Heart right ventricle (tissue), 16 donors: Measurements from ENCODE around the gene PPP1R3F. TPM values are rescaled to one million over a fixed set of nuclear protein-coding genes. Genes with fewer than 3 reads are reported as not detected.
A peak's percentile ranks its signal among the peaks of the same experiment; 100 is the strongest.

Experiments used
- ATAC-seq, 8 donors: fragments of 200-7000 bp; cut with Tn5 transposase; one replicate each; pipeline ENCODE4 v1.9.1; 2020; ENCODE audit warnings: mild to moderate bottlenecking in 8 of 8, moderate library complexity in 8 of 8, moderate number of reproducible peaks in 1 of 8
- DNase-seq, 2 donors: peaks; one replicate each; pipeline ENCODE4 v3.0.0-alpha.2; 2020
- H3K27ac ChIP-seq, 10 donors: fragments of 200-600 bp; sonication (generic) in 2 of 10; one replicate each; pipeline versions ENCODE4 v1.5.0 to v1.8.0; 2020 to 2022; ENCODE audit warnings: mild to moderate bottlenecking in 3 of 10
- H3K27me3 ChIP-seq, 7 donors: fragments of 200-600 bp; one replicate each; pipeline ENCODE4 v1.8.0; 2021 to 2022; ENCODE audit warnings: mild to moderate bottlenecking in 2 of 7
- H3K36me3 ChIP-seq, 9 donors: fragments of 200-600 bp; sonication (generic) in 1 of 9; one replicate each; pipeline versions ENCODE4 v1.5.0 to v1.8.0; 2020 to 2022; ENCODE audit warnings: mild to moderate bottlenecking in 2 of 9
- H3K4me1 ChIP-seq, 9 donors: fragments of 200-600 bp; sonication (generic) in 1 of 9; one replicate each; pipeline versions ENCODE4 v1.5.0 to v1.8.0; 2020 to 2022; ENCODE audit warnings: mild to moderate bottlenecking in 4 of 9
- H3K4me3 ChIP-seq, 10 donors: fragments of 200-600 bp; sonication (generic) in 2 of 10; one replicate each; pipeline versions ENCODE4 v1.5.0 to v1.8.0; 2020 to 2022; ENCODE audit warnings: mild to moderate bottlenecking in 7 of 10, moderate library complexity in 2 of 10
- H3K9me3 ChIP-seq, 11 donors: fragments of 200-600 bp in 10 of 11; sonication (generic) in 2 of 11; one replicate each; pipeline versions ENCODE4 v1.5.0 to v1.8.0; 2013 to 2022; ENCODE audit warnings: mild to moderate bottlenecking in 2 of 11, control low read depth in 1 of 11, moderate library complexity in 1 of 11
- CTCF ChIP-seq, 9 donors: fragments of 200-600 bp; sonication (generic) in 2 of 9; IDR thresholded peaks; one replicate each; pipeline versions ENCODE4 v1.5.0 to v1.8.0; 2021 to 2022; ENCODE audit warnings: antibody characterized with exemption in 9 of 9, mild to moderate bottlenecking in 5 of 9, moderate library complexity in 1 of 9
- WGBS, 2 donors: extraction: QIAGEN DNeasy Blood & Tissue Kit; methylation state at CpG; one replicate each; pipeline ENCODE4 v1.1.7; 2013; ENCODE audit warnings: inconsistent platforms in 1 of 2; 5-methylcytosine and 5-hydroxymethylcytosine counted together
- intact Hi-C, 10 donors: fragments of 100-400 bp; cut with DNase I; formaldehyde crosslinking; loops; one replicate each; pipeline versions ENCODE4 v1.11.1 to v1.14.2; 2022
- polyA plus RNA-seq, 2 donors: library from polyadenylated mRNA; stranded (reverse); fragments of 200-250 nt; gene quantifications; one replicate each; pipeline ENCODE4 v1.2.3, GENCODE V29; 2013
- total RNA-seq, 10 donors: library from RNA; stranded (reverse); fragmentation: NEBNext Ultra II Directional in 3 of 10; extraction: Animal tissue kit (Norgen Biotek cat#: 25700) in 3 of 10; gene quantifications; one replicate each; pipeline versions ENCODE4 v1.2.1 to v1.2.4, GENCODE V29; 2021 to 2023
- donor health status: Arrhythmogenic right ventricular cardiomyopathy.
- donor health status: ischemic (EF 13 %, LVEDD 7.1; RV severe dilation, severe dysfunction).
- donor health status: healthy with polysubstance abuse.
- donor health status: DM: no; HTN: yes; CAD: no.
- donor health status: DM: no; HTN: no; CAD: no.
- donor health status: ischemic (EF 25% LVEDD 6.9; RV normal size, moderate dysfunction).
- donor health status: ischemic (EF 25% LVEDD 5.7; RV mildly dilated, moderate dysfunction).
- donor health status: healthy.
- donor health status: DM: yes; HTN: yes; CAD: no.
- donor health status: Ischemic cardiomyopathy.
- donor health status: ischemic (EF 35%, LVEDD 5.7; RV mildly dilated, moderate dysfunction).
- donor health status: nonischemic (EF 11% LVEDD 7.7; RV severe dilation, severe dysfunction).
- donor health status: DM: yes; HTN: yes; CAD: no.
- donor health status: PGD.
- donor health status: ischemic (EF 29% LVEDD 5.4; RV normal size, mild dysfunction).
- donor health status: nonischemic (EF 23%, LVEDD 6.1; RV moderate dilation, normal function).

The PPP1R3F gene
- total and polyA plus RNA-seq, 12 donors = 10.8 to 26.0 (median 19.8) TPM

- TF ChIP-seq CTCF (IDR thresholded peaks at IDR 0.05) = no peak
- WGBS, 2 donors = 0% methylated on average over 3 to 4 of the region's 4 CpGs
- peak overlapping the region in 9 of 10 donors; percentile 67 to 79 (median 73) for H3K4me3 ChIP-seq
- no peaks in the 10 kb centered on the region for H3K36me3 ChIP-seq
- H3K9me3 ChIP-seq = no peaks in the 10 kb centered on the region
- intact Hi-C loops = loop anchor here in 1 of 10 donors (10.0 kb wide), 1 partner anchor 74 kb away; no protein-coding TSS in a partner anchor
- no peak for DNase-seq
- H3K27ac ChIP-seq = peak overlapping the region; percentile 61 to 96 (median 89)
- peaks cover 0 to 39% (median 23%) of the 10 kb centered on the region in 9 donors for H3K4me1 ChIP-seq
- peaks cover 0 to 10% (median 0%) of the 10 kb centered on the region in 7 donors for H3K27me3 ChIP-seq
- no peak for ATAC-seq
Observed at GRCh38 chrX:49268702-49269009, 937 bp upstream of the PPP1R3F start.

- no peak for TF ChIP-seq CTCF (IDR thresholded peaks at IDR 0.05)
- H3K9me3 ChIP-seq = no peaks in the 10 kb centered on the region
- H3K27me3 ChIP-seq = peaks cover 0 to 10% (median 0%) of the 10 kb centered on the region in 7 donors
- ATAC-seq (peak; percentile 93 to 98 (median 96)), DNase-seq (peak; percentile 94 to 98)
- 1% methylated on average over 44 to 45 of the region's 45 CpGs for WGBS, 2 donors
- peaks cover 0 to 41% (median 23%) of the 10 kb centered on the region in 9 donors for H3K4me1 ChIP-seq
- peak overlapping the region in 9 of 10 donors; percentile 67 to 79 (median 73) for H3K4me3 ChIP-seq
- H3K27ac ChIP-seq = peak overlapping the region; percentile 85 to 96 (median 91)
- intact Hi-C loops = loop anchor here in 1 of 10 donors (10.0 kb wide), 1 partner anchor 74 kb away; no protein-coding TSS in a partner anchor
- H3K36me3 ChIP-seq = no peaks in the 10 kb centered on the region
Observed at GRCh38 chrX:49269010-49269766, 405 bp upstream of the PPP1R3F start.

GRCh38 chrX:49270249-49270921, 792 bp downstream of the PPP1R3F start:
- no peaks in the 10 kb centered on the region for H3K36me3 ChIP-seq
- peak overlapping the region; percentile 85 to 96 (median 91) for H3K27ac ChIP-seq
- DNase-seq (peak in 1 of 2 donors; percentile 11), ATAC-seq (no peak)
- no peaks in the 10 kb centered on the region for H3K9me3 ChIP-seq
- peak overlapping the region; percentile 44 to 79 (median 72) for H3K4me3 ChIP-seq
- peaks cover 0 to 41% (median 23%) of the 10 kb centered on the region in 9 donors for H3K4me1 ChIP-seq
- H3K27me3 ChIP-seq = peaks cover 0 to 5% (median 0%) of the 10 kb centered on the region in 7 donors
- intact Hi-C loops = loop anchor here in 2 of 10 donors (10.0 kb wide), 1 partner anchor 76 kb away; no protein-coding TSS in a partner anchor
- 41 to 79% methylated on average over 28 to 60 of the region's 66 CpGs for WGBS, 2 donors
- TF ChIP-seq CTCF (IDR thresholded peaks at IDR 0.05) = no peak

- DNase-seq (no peak), ATAC-seq (no peak)
- H3K36me3 ChIP-seq = no peaks in the 10 kb centered on the region
- H3K4me1 ChIP-seq = peaks cover 0 to 42% (median 23%) of the 10 kb centered on the region in 9 donors
- intact Hi-C loops = loop anchor here in 2 of 10 donors (10.0 kb wide), 1 partner anchor 77 kb away; no protein-coding TSS in a partner anchor
- 70 to 74% methylated on average over 2 of the region's 2 CpGs for WGBS, 2 donors
- peaks cover 0 to 4% (median 0%) of the 10 kb centered on the region in 7 donors for H3K27me3 ChIP-seq
- no peak for TF ChIP-seq CTCF (IDR thresholded peaks at IDR 0.05)
- H3K4me3 ChIP-seq = peak overlapping the region in 1 of 10 donors; percentile 74
- H3K9me3 ChIP-seq = no peaks in the 10 kb centered on the region
- peak overlapping the region in 2 of 10 donors; percentile 85 to 96 for H3K27ac ChIP-seq
Observed at GRCh38 chrX:49271341-49271740, 1.7 kb downstream of the PPP1R3F start.
